Activated T-helper 17 cell treated with anti-CD3 and anti-CD28 coated beads, Interleukin-2, amount 50 U/mL, for 72 hours (primary cell): ENCODE measurements around the gene PRR35. TPM values are rescaled to one million over a fixed set of nuclear protein-coding genes. Genes with fewer than 3 reads are reported as not detected.

Experiments
- ATAC-seq: fragments of 150-1000 bp; cut with Tn5 transposase; replicated peaks from 2 replicates; pipeline ENCODE4 v1.10.0; 2021; ENCODE audit warnings: mild to moderate bottlenecking, moderate library complexity
- H3K27ac Mint-ChIP-seq: one replicate; pipeline ENCODE4 v1.8.0; 2022; ENCODE audit warnings: mixed read lengths
- H3K27me3 Mint-ChIP-seq: one replicate; pipeline ENCODE4 v1.8.0; 2022; ENCODE audit warnings: mixed read lengths
- H3K36me3 Mint-ChIP-seq: one replicate; pipeline ENCODE4 v1.8.0; 2022; ENCODE audit warnings: low read depth, mild to moderate bottlenecking, mixed read lengths
- H3K4me1 Mint-ChIP-seq: one replicate; pipeline ENCODE4 v1.8.0; 2022; ENCODE audit warnings: mixed read lengths
- H3K4me3 Mint-ChIP-seq: one replicate; pipeline ENCODE4 v1.8.0; 2022; ENCODE audit warnings: mild to moderate bottlenecking, mixed read lengths
- H3K9me3 Mint-ChIP-seq: one replicate; pipeline ENCODE4 v1.8.0; 2022; ENCODE audit warnings: mixed read lengths
- total RNA-seq, 2 donors: library from RNA; stranded (reverse); gene quantifications; one replicate each; pipeline ENCODE4 v1.2.3, GENCODE V29; 2022

The PRR35 gene
- total RNA-seq, 2 donors from 2014 or later: not detected

DNA sequence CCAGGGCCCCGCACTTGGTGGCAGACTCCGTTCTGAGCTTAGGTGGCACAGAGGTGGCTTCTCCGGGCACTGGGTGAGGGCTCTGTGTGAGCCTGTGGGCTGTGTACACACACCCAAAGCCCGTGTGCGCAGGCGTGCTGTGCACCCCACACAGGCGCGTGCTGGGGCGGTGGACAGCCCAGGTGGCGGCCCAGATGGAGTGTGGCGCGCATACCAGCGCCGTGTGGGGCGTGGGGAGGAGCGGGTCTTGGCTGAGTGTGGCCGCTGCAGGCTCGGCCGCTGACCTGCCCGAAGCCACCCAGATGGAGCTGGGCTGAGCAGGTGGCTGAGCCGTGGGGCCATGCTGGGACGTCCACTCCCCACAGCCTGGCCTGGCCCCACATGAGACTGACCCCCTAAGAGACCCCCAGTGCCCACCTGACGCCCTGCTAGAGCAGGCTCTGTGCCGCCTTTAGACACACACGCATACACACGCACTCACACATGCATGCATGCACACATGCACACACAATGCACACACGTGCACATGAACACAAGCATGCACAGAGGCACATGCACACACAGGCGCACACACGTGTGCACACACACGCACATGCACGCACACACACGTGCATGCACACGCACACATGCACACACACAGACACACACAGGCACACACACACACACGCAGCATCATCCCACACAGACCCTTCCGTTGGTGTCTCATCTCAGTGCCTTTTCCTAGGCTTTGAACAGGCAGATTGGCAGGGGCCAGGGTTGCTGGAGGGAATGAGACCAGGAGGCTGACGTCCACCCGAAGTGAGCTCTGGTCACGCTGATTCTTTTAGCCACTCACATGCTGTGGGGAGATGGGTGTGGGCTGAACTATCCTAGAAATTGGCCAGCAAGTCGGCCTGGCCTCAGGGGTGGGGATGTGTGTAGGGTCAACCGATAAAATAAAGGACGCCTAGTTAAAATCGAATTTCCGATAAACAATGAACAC is 2.1 kb downstream of the PRR35 start:
- Mint-ChIP-seq H3K36me3 (no peaks in the 10 kb centered on the region), H3K4me1 (peaks cover 7% of the 10 kb centered on the region), H3K27ac (no peak overlapping the region), H3K27me3 (no peaks in the 10 kb centered on the region), H3K4me3 (no peak overlapping the region), H3K9me3 (no peaks in the 10 kb centered on the region)
- ATAC-seq: no peak

- ATAC-seq: no peak
- Mint-ChIP-seq H3K27me3 (no peaks in the 10 kb centered on the region), H3K36me3 (no peaks in the 10 kb centered on the region), H3K27ac (no peak overlapping the region), H3K4me3 (no peak overlapping the region), H3K4me1 (peaks cover 7% of the 10 kb centered on the region), H3K9me3 (no peaks in the 10 kb centered on the region)
These were observed 3.0 kb downstream of the PRR35 start for GRCh38 chr16:563072-563644.

DNA sequence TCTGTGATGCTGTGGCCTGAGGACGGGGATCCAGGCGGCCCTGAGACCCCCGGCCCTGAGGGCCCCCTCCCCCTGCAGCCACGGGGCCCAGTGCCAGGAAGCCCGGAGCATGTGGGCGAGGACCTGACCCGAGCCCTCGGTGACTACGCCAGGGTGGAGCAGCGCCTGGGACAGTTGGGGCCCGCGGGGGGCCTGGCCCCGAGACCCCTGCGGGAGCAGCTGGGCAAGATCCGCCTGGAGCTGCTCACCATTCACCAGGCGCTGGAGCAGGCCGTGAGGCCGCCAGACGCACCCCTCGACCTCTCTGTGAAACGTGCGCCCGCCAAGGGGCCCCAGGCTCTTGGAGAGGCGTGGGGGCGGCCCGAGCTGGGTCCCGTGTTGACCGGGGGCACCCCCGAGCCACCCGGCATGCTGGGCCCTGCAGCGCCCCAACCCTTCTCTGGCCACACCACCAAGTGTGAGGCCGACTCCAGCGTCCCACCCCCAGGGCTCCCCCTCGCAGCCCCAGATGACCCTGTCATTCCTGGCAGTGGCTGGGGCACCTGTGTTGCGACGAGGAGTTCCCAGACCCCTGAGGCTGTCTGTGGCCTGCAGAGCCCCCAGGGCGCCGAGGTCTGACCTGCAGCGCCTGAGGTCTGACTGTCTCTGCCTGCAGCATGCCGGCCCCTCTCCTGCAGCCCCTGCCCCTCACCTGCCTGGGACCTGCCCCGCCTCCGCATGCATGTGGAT is 4.7 kb downstream of the PRR35 start:
- Mint-ChIP-seq H3K36me3 (no peaks in the 10 kb centered on the region), H3K27ac (no peak overlapping the region), H3K4me3 (no peak overlapping the region), H3K4me1 (peaks cover 13% of the 10 kb centered on the region), H3K27me3 (no peaks in the 10 kb centered on the region), H3K9me3 (no peaks in the 10 kb centered on the region)
- ATAC-seq: no peak

- no peaks in the 10 kb centered on the region for H3K36me3 Mint-ChIP-seq
- no peak for ATAC-seq
- no peak overlapping the region for H3K4me3 Mint-ChIP-seq
- H3K27ac Mint-ChIP-seq: no peak overlapping the region
- peaks cover 13% of the 10 kb centered on the region for H3K4me1 Mint-ChIP-seq
- no peaks in the 10 kb centered on the region for H3K9me3 Mint-ChIP-seq
- no peaks in the 10 kb centered on the region for H3K27me3 Mint-ChIP-seq
These were observed 5.5 kb downstream of the PRR35 start for GRCh38 chr16:565419-566330.

- Mint-ChIP-seq H3K9me3 (no peaks in the 10 kb centered on the region), H3K27ac (peak within 1 kb of the TSS; percentile 70), H3K27me3 (no peaks in the 10 kb centered on the region), H3K36me3 (no peaks in the 10 kb centered on the region), H3K4me1 (peaks cover 23% of the 10 kb centered on the region), H3K4me3 (peak within 1 kb of the TSS; percentile 64)
- peak; percentile 66 for ATAC-seq
These were observed 6.5 kb downstream of the PRR35 start, which contains the start of gene NHLRC4 for GRCh38 chr16:566475-567372. Gene NHLRC4, plus strand, starts transcription at chr16:567005. Its CDS starts 1,043 bp downstream, at chr16:568048.

DNA sequence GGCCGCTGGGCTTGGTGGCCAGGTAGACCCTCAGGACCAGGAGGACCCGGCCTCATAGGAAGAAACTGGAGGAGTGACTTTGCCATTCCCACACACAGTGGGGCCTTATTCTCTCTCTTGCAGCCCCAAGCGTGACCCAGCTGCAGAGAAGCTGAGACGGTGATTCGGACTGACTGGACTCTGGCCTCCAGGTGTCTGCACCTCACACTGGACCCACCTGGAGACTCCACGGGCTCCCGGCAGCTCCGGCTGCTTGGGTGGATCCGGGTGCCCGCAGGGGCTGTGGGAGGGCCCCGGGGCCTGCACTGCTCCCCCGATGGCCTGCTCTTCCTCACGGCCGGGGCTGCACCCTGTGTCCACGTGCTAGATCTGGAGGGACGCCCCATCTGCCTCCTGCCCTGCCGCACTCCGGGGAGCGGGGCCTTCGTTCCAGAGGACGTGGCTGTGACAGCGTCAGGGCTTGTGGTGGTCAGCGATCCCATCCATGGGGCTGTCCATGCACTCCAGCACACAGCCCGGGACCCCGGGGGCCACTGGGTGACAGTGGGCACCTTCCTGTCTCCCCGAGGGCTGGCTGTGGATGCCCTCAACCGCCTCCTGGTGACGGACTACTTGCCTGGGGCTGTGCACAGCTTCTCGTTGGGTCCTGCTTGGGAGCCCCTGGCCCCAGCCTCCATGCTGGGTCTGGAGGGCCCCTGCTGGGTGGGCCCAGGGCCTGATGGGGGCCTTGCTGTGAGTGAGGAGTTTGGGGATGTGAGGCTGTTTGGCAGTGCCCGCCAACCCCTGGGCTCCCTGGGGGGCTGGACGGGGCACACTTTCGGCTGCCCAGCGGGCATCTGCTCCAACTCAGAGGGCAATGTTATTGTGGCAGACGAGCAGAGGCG is 7.4 kb downstream of the PRR35 start:
- Mint-ChIP-seq H3K36me3 (no peaks in the 10 kb centered on the region), H3K27ac (peak overlapping the region; percentile 70), H3K9me3 (no peaks in the 10 kb centered on the region), H3K27me3 (no peaks in the 10 kb centered on the region), H3K4me3 (peak overlapping the region; percentile 64), H3K4me1 (peaks cover 27% of the 10 kb centered on the region)
- no peak for ATAC-seq

GRCh38 chr16:568401-569258 is 8.4 kb downstream of the PRR35 start:
- H3K4me3 Mint-ChIP-seq: peak overlapping the region; percentile 86
- no peaks in the 10 kb centered on the region for H3K9me3 Mint-ChIP-seq
- H3K27ac Mint-ChIP-seq: peak overlapping the region; percentile 91
- no peaks in the 10 kb centered on the region for H3K27me3 Mint-ChIP-seq
- H3K4me1 Mint-ChIP-seq: peaks cover 27% of the 10 kb centered on the region
- ATAC-seq: no peak
- no peaks in the 10 kb centered on the region for H3K36me3 Mint-ChIP-seq

- Mint-ChIP-seq H3K27ac (peak within 1 kb of the TSS; percentile 91), H3K4me3 (peak within 1 kb of the TSS; percentile 87), H3K27me3 (no peaks in the 10 kb centered on the region), H3K4me1 (peaks cover 27% of the 10 kb centered on the region), H3K9me3 (no peaks in the 10 kb centered on the region), H3K36me3 (no peaks in the 10 kb centered on the region)
- peak; percentile 73 for ATAC-seq
These were observed 9.5 kb downstream of the PRR35 start, which contains the start of gene PIGQ for GRCh38 chr16:569445-570254. Gene PIGQ, plus strand, starts transcription at chr16:569968. Its CDS starts 4,107 bp downstream, at chr16:574075.

- no peaks in the 10 kb centered on the region for H3K27me3 Mint-ChIP-seq
- no peak overlapping the region for H3K4me3 Mint-ChIP-seq
- peaks cover 21% of the 10 kb centered on the region for H3K4me1 Mint-ChIP-seq
- no peak overlapping the region for H3K27ac Mint-ChIP-seq
- ATAC-seq: no peak
- H3K36me3 Mint-ChIP-seq: no peaks in the 10 kb centered on the region
- no peaks in the 10 kb centered on the region for H3K9me3 Mint-ChIP-seq
These were observed 12.9 kb downstream of the PRR35 start for GRCh38 chr16:572865-573650.

GRCh38 chr16:574021-574760 is 14.0 kb downstream of the PRR35 start:
- Mint-ChIP-seq H3K36me3 (no peaks in the 10 kb centered on the region), H3K27ac (no peak overlapping the region), H3K27me3 (no peaks in the 10 kb centered on the region), H3K9me3 (no peaks in the 10 kb centered on the region), H3K4me3 (no peak overlapping the region), H3K4me1 (peaks cover 17% of the 10 kb centered on the region)
- no peak for ATAC-seq
